HG03060 (cell line): ENCODE measurements around the gene ZFYVE21.

Source experiments
- ATAC-seq: cut with Tn5 transposase; IDR thresholded peaks from one replicate; pipeline ENCODE4 v1.9.1; 2021; ENCODE audit warnings: low read depth, moderate number of reproducible peaks; ENCODE audit not compliant: unreplicated experiment

The ZFYVE21 gene

GRCh38 chr14:103704708-103705107 lies 10.9 kb upstream of the ZFYVE21 start:
- no peak for ATAC-seq

DNA sequence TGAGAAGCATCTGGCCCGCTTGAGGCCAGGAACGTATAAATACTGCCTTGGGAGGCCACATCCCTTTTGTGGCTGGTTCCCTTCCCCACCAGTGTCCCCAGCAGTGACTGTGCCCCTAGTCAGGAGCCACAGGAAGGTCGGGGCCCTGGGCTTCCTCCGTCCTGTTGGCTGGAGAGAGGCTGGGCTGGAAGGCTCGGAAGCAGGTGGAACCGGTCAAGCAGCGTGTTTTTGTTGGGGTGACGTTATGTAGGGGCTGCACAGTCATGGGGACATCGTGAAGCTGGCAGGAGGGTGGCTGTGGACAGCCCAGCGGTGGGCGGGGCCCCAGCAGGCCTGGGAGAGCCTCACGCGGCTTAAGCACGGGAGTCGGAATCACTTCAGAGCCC lies 10.5 kb upstream of the ZFYVE21 start:
- ATAC-seq = no peak

DNA sequence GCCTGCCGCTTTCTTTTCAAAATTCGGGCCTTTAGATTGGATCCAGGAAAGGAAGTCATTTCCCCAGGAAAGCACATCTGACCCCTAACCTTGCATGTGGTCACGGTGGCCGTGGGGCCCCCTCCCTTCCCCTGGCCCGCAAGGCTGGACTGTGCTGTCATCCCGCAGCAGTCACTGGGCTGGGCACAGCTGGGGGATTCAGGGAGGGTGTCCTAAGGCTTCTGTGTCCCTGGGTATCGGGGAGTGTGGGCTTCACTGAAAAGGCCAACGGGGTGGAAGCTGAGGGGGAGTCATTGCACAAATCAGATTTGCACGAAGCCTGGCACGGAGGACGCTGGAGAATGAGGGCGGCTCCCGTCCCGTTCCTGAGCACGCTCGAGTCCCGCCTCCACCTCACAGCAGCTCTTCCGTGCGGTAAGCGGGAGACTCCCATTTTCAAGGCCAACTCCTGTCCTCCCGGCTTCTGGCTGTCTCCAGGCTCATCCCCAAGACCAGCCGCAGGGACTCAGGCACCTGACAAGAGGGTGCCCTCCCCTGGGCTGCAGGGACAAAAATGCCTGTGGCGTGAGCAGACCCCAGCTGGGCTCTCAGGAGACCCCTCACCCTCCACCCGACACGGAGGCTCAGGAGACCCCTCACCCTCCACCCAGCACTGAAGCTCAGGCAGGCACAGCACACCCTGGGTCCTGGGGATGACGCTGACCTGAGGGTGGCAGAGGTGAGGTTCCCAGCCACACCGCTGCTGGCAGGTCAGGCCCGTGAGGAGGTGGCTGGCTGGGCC lies 9.9 kb upstream of the ZFYVE21 start:
- no peak for ATAC-seq

DNA sequence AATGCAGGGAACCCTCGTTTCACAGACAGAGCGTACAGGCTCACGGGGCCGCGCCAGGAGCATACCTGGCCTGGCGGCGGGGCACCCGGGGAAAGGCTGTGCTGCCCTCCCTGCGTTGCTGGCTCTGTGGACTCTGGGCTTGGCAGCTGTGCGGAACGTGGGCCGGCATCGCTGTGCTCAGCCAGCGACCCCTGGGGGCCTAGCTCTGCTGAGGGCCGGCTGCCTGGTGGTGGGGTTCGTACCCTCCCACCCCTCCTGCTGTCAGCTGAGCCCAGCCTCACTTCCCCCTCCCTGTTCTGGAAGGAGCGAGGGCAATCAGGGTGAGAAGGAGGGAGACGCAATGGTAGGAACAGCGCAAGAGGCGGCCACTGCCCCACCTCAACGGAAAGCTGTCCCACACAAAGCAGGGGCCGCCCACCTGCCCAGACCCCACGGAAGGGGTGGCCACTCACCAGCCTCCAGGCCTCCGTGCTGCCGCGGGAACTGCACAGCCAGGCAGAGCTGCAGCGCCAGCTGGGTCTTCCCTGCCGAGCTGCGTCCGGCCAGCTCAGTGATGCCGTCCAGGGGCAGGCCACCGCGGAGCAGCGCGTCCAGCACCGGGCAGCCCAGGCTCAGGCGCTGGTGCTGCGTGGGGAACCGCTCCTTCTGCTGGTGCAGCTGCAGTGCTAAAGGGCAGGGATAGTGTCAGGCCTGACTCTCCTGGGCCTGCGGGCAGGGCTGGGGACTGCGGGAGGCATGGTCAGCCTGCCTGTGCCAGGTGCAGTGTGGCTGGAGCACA lies 8.9 kb upstream of the ZFYVE21 start:
- ATAC-seq = no peak

GRCh38 chr14:103707329-103708263 lies 8.0 kb upstream of the ZFYVE21 start:
- ATAC-seq = no peak

GRCh38 chr14:103708750-103709187 lies 6.8 kb upstream of the ZFYVE21 start:
- ATAC-seq = no peak

- no peak for ATAC-seq
These were observed 5.8 kb upstream of the ZFYVE21 start for GRCh38 chr14:103709814-103710213.

GRCh38 chr14:103710771-103711377 lies 4.7 kb upstream of the ZFYVE21 start:
- ATAC-seq = no peak

DNA sequence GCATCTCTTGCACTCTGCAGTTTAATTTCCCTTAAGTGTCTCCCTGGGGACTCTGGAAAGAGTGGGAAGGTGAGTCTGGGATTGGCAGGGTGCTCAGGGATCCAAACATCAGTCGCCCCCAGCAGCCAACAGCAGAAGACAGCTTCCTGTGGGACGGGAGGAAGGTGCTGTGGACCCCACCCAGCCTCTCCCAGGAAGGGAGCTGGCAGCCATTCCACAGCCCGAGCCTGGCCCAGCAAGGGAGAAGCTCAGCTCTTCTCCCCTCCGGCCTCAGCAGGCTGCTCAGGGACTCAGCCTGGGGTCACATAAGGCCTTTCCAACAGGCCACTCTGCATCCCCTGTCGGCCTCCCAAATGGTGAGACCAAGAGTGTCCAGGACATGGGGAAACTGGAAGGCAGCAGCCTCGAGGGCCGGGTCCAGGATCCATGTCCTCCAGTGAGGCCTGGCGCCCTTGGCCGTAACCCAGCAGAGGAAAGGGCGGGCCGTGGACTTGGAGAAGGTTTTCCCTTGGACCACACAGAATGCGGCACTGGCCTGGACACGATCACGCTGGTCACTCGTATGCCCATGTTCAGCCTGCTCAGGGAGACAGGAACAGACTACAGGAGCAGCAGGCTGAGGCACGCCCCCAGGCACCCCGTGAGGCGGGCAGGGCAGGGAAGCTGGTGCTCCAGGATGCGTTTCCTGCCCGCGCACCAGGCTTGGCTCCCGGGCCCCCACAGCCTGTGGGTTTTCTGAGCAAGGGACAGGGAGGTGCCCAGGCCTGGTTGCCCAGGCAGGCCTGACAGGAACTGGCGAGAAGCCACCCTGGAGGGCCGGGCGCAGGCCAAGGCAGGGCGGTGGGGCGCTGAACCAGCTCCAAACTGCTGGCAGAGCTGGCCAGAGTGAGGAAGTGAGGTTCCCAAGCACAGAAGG lies 3.8 kb upstream of the ZFYVE21 start:
- no peak for ATAC-seq

DNA sequence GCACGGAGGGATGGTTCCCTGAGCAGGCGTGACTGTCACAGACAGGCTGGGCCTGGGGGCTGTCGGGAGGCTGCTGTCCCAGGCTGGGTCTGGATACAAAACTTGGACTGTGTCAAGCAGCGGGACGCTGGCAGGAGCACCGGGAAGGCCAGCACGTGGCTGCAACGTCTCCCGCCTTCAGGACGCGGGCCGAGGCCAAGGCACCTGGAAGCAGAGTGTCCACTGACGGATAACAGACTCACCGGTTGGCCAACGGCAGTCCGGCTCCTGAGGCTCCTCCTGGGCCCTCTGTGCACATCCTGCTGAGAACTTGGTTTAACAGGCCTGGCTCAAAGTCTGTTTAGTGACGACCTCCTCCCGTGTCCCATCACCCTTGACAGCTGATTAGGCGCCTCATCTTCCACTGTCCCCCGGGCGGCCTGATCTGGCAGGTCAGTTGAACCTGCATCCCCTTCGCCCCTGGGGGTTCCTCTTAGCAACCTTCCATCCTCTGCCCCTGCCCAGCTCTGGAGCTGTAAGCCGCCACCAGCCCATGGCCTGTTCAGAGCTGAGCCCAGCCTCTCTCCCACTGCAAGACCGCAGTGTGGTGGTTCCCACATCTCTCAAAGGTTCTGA lies 2.9 kb upstream of the ZFYVE21 start:
- no peak for ATAC-seq

- no peak for ATAC-seq
These were observed 2.1 kb upstream of the ZFYVE21 start for GRCh38 chr14:103713304-103714062.

DNA sequence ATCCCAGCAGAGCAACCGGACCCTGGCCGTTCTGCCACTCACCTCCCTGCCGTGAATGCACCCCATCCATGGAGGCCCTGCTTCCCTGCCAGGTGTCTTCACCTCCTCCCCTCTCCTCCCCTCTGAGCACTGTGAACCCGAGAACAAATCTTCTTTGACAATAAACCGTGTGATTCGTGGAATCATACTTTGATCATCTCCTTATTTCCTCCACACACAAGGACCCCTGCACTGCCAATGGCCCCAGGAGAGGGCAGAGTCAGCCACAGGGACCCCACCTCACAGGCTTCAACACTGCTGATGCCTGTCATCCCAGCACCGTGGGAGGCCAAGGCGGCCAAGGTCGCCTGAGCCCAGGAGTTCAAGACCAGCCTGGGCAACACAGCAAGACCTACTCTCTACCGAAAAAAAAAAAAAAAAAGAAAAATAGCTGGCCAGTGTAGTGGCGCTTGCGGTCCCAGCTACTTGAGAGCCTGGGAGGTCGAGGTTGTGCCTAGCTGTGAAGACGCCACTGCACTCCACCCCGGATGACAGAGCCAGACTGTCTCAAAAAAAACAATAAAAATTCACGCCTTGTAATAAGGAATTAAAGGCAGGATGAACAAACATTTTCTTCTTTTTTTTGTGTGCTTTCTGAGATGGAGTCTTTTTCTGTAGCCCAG lies 1.4 kb upstream of the ZFYVE21 start:
- ATAC-seq = no peak

DNA sequence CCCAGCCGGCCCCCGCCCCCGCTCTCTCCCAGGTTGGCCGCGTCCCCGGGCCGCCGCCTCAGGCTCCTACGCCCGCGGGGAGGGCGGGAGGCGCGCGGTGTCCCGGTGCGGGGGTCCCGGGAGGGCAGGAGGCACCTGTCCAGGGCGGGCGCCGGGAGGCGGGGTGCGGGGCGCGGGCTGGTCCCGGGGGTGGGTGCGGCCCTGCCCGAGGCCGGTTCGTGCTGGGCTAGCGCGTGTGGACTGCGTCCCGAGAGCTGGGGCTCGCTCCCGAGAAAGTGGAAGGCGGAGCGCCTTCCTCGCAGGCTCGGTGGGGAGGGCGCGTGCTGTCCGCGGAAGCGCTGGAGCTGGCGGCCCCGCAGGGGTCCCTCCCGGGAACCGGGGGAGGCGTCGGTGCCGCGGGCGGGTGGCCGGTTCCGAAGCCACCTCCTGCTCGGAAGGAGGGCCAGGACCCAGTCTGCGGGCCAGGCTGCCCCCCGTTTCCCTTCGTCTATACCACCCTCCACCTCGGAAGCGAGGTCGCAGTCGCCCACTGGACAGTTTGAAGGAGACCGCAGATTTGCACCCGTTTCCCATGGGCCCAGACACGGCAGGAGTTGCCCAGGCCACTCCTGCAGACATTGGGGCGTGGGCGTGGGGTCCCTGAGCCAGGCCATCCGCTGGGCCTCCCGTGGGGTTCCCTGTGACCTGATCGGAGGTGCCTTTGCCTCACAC lies 636 bp downstream of the ZFYVE21 start:
- no peak for ATAC-seq

DNA sequence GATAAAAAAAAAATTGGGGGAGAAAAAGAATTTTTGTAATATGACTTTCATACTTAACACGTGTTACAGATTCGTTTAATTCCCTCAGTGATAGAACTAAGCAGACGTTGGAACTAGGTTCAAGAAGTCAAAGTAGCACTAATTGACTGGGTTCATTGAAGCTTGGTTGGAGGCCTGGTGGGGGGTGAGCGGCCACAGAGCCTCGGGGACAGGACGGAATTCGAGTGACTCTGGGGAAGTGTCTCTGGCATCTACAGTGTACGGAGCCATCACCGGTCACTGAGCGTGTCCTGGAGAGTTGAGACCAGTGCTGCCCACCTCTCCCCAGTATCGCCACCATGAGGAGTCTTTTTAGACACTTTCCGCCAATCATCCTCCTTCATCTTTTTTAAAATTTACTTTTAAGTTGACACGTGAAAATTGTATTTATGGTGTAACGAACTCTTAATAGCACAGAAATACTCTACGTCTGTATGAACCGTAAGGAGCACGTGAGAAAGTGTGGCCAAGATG lies 1.3 kb downstream of the ZFYVE21 start:
- no peak for ATAC-seq

DNA sequence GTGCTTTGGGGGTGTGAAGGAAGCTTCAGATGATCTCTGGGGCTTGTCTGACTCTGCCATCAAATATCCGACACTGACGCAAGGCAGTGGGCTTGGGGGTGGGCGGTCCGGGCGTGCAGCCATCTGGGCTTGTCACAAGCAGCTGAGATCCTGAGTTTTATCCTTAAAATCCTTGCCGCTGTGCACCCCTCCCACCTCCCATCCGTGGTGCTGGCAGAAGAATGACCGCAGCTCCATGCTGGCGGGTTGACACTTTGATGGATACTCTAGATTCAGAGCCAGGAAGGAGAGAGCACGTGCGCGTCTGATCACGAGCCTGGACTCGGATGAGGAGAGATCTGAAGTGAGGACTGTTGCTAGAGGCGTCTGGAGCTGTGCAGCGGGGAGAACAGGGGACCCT lies 3.0 kb downstream of the ZFYVE21 start:
- no peak for ATAC-seq

DNA sequence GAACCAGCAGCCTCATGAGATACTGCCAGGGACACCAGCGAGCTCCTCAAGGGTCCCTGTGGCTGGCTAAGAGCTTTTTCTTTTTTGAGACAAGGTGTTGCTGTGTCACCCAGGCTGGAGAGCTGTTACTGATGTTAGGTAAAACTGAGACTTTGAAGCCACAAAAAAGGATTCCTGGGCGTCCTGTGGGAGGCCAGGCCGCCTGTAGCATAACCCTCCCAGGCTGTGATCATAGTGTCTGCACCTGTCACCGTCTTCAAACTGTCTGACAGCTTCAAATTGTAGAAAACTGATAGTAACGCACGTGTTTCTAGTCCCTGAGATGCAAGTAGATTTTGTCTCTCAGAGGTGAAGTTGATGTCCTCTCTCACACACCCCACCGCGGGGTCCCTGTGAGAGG lies 4.1 kb downstream of the ZFYVE21 start:
- no peak for ATAC-seq
